Measurements from ENCODE around the gene IDUA.

GRCh38 chr4:989722-990471 is 3.1 kb downstream of the IDUA start:
- no peak for TF ChIP-seq POLR2A (IDR thresholded peaks at IDR 0.05)
- TF ChIP-seq CTCF (IDR thresholded peaks at IDR 0.05) = no peak
